22Rv1 (cell line): ENCODE data around the gene PTPN9.
"Not testable (repeated sequence)": the region's sequence is repeated elsewhere in the genome, so short reads cannot be mapped to it uniquely, and the experiment has no call there.

Source experiments
- ZFX ChIP-seq: fragments of 450-650 bp; IDR thresholded peaks from 2 replicates; pipeline ENCODE4 v1.6.1; 2017; ENCODE audit warnings: antibody characterized with exemption, borderline replicate concordance
- TF ChIP-seq, protein P1 (sequence below): fragments of 450-650 bp; IDR thresholded peaks from 2 replicates; pipeline ENCODE4 v1.5.1; 2017; ENCODE audit warnings: mild to moderate bottlenecking

DNA sequence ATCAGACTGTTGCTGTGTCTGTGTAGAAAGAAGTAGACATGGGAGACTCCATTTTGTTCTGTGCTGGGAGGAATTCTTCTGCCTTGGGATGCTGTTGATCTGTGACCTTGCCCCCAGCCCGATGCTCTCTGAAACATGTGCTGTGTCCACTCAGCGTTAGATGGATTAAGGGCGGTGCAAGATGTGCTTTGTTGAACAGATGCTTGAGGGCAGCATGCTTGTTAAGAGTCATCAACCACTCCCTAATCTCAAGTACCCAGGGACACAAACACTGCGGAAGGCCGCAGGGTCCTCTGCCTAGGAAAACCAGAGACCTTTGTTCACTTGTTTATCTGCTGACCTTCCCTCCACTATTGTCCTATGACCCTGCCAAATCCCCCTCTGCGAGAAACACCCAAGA, 19.8 kb downstream of the PTPN9 start:
- TF ChIP-seq, protein P1, sequence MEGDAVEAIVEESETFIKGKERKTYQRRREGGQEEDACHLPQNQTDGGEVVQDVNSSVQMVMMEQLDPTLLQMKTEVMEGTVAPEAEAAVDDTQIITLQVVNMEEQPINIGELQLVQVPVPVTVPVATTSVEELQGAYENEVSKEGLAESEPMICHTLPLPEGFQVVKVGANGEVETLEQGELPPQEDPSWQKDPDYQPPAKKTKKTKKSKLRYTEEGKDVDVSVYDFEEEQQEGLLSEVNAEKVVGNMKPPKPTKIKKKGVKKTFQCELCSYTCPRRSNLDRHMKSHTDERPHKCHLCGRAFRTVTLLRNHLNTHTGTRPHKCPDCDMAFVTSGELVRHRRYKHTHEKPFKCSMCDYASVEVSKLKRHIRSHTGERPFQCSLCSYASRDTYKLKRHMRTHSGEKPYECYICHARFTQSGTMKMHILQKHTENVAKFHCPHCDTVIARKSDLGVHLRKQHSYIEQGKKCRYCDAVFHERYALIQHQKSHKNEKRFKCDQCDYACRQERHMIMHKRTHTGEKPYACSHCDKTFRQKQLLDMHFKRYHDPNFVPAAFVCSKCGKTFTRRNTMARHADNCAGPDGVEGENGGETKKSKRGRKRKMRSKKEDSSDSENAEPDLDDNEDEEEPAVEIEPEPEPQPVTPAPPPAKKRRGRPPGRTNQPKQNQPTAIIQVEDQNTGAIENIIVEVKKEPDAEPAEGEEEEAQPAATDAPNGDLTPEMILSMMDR, result not testable (repeated sequence)
- not testable (repeated sequence) for TF ChIP-seq ZFX
